SHP77 treated with DMSO at 0.1 percent for 48 hours (cell line): Measurements from ENCODE around the gene SHC3.
"Not testable (repeated sequence)": the region's sequence is repeated elsewhere in the genome, so short reads cannot be mapped to it uniquely, and the experiment has no call there.

Source experiments
- DNase-seq: peaks from one replicate; lab custom pipeline; 2025; lab: John Stamatoyannopoulos, UW

Gene SHC3, protein sequence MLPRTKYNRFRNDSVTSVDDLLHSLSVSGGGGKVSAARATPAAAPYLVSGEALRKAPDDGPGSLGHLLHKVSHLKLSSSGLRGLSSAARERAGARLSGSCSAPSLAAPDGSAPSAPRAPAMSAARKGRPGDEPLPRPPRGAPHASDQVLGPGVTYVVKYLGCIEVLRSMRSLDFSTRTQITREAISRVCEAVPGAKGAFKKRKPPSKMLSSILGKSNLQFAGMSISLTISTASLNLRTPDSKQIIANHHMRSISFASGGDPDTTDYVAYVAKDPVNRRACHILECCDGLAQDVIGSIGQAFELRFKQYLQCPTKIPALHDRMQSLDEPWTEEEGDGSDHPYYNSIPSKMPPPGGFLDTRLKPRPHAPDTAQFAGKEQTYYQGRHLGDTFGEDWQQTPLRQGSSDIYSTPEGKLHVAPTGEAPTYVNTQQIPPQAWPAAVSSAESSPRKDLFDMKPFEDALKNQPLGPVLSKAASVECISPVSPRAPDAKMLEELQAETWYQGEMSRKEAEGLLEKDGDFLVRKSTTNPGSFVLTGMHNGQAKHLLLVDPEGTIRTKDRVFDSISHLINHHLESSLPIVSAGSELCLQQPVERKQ

DNA sequence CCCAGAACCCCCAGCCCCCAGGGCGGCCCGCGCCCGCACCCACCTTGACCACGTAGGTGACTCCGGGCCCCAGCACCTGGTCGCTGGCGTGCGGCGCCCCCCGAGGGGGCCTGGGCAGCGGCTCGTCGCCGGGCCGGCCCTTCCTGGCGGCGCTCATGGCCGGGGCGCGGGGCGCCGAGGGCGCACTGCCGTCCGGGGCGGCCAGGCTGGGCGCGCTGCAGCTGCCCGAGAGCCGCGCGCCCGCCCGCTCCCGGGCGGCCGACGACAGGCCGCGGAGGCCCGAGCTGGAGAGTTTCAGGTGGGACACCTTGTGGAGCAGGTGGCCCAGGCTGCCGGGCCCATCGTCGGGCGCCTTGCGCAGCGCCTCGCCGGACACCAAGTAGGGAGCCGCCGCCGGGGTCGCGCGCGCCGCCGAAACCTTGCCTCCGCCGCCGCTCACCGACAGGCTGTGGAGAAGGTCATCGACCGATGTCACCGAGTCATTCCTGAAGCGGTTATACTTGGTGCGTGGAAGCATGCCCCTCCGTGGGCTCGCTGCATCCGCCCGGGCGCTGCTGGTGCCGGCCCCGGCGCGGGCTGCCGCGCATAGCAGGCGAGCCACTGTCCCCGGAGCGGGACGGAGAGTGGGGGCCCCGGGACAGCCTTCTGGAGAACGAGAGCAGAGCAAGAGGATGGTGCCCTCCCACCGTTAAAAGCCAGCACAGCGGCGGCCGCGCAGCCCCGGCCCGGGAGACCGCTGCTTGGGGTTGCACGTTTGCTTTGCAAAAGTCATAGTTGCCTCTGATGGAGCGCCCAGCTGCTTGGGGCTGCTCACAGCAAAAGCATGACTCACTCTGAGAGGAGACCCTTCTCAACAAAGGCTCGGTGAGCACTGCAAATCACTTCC is at the start of gene SHC3:
Gene SHC3, minus strand, starts transcription at position 875 of the 886 bp plus-strand sequence. Its CDS starts 358 bp downstream, at position 517.
- peak; percentile 17 for DNase-seq

DNA sequence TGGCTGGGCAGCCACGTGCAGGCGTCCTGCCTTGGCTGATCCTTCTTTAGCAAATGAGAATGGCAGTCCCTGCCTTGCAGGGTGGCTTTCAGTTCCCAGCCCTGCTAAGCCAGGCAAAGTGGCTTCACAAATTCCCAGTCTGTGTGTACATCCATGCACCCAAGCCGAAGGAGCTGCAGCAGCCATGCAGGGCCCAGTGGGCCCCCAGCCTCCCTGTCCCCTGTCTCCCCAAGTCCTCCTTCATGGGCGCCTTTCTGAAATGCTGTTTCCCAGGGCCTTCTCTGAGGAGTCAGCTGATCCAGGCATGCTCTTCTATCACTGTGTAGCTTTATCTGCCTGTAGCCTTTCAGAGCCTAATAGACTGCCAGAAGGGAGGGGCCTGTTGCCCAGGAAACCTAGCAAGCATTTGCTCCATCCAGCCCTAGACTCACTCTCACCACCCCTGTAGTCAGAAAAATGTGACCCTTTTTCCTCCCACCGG is 47.4 kb upstream of the SHC3 start:
- no peak for DNase-seq

DNA sequence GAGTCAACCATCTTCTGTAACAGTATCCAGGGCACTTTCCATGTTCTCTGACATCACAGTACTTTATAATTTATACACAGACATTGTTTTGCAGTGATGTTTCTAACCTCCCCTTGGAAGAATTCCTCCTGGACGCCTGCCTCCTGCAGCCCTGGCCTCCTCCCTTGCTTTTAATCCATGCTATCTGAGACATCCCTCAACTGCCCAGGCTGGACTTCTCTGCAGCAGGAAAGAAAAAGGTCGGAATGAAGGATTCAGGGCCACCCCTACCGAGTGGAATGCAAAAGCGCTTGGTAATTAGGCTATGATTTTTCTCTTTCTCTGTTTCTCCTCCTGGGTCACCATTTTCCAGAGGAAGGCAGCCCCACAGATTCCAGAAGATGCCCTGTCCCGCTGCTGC is 47.0 kb upstream of the SHC3 start:
- no peak for DNase-seq

DNA sequence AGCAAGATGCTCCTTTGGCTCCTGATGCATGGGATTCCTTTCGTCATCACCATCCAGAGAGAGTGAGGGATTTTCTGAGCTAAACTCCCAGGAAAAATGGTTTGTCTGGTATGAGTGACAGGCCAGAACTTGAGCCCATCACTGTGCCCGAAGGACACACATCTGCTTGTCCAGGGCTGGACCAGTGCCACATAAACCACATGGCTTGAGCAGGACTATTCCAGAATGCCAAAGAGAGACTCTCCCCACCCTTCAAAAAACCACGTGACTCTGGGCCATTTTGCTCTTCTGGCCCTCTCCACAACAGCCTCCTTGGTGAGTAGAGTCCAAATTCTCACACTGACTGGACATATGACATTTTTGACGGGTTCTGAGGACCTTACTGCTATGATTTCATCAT is 46.4 kb upstream of the SHC3 start:
- DNase-seq, result no peak

DNA sequence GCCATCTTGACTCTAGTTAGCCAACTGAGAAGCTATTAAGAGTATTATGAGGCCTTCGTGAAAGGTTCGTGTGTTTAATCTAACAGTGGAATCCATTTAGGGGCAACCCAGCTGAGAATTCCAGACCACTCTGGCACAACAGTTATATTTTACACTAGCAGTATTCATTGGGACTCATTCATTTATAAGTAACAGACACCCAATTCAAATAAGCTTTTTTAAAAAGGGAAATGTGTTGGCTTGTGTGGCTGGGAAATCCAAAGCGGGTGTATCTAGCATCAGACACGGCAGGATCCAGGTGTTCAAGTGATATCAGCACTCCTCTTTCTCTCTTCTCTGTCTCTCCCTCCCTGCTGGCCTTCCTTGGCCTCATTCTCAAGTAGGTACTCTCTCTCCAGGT is 46.0 kb upstream of the SHC3 start:
- DNase-seq, result no peak

DNA sequence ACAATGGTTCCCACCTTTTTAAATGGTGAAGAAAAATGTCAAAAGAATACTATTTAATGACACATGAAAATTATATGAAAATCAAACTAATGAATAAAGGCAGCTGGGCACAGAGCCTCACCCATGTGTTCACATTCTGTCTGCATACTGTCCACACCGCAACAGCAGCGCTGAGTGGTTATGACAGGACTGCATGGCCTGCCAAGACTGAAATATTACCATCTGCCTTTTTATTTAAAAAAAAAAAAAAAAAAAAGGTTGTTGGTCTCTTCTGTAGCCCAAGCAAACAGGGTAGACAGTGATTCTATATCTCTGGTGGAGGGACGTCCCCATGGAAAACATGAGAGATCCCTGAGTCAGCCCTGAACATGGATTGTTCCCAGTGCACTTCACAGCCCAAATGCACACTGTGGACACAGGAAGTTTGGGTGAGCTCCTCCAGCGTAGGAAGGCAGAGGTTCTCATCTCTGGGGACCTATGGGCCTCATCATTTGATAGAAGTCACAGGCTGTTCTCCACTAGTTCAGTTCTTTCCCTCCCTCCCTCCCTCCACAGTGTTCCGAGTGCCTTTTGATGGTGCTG is 44.9 kb upstream of the SHC3 start:
- DNase-seq, result no peak

DNA sequence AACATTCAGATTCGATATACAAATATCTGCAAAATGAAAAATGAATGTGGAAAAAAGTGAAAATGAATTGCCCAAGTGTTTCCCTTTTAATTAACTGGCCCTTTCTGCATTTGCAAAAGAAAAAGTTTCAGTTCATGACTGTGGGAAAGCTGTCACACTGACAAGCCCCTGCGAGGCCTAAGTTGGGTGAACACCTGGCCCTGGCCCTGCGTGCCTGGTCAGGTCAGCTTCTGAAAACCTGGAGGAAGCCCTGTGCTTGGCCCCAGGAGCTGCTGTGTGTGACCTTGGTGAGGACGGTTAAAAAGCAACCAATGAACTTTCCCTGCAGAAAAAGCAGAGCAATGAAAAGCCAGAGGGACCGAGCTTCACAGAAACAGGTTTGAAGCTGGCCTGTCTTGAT is 41.0 kb upstream of the SHC3 start:
- no peak for DNase-seq

DNA sequence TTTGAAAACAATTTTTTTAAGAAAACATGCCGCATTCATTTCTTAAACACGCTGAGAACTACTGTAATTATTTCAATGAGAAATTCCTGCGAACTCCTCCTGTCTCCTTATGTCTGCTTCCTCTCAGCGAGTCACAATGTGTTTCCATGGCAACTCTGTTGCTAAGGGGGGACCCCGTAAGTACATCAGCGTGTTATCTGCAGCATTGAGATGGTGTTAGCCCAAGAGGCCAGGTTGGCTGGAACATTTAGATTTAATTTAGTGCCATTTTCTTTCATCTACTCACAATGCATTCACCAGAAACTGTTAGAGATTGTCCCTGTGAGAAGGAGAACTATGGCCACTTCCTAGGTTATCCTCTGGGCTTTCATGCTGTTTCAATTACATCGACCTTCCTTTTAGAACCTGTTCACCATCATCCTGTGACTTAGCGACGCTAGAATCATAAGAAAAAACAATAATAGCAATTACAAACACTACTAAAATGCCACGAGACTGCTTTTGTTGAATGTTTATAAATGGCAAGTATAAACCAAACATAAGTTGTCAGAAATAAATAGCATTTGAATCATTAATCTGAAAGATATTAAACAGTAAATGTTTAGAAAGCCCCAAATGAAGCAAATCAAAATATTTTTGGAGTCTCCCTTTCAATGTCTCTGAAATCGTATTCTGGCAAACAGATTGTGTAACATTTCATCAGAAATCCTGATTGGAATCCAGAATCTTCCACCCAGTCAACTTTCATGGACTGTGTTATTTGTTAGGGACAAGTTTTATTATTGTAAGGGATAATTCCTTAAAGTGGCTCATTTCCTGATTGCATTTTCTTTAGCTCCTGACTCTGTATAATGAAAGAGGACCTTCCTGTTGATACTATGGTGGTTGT is 39.7 kb upstream of the SHC3 start:
- no peak for DNase-seq

DNA sequence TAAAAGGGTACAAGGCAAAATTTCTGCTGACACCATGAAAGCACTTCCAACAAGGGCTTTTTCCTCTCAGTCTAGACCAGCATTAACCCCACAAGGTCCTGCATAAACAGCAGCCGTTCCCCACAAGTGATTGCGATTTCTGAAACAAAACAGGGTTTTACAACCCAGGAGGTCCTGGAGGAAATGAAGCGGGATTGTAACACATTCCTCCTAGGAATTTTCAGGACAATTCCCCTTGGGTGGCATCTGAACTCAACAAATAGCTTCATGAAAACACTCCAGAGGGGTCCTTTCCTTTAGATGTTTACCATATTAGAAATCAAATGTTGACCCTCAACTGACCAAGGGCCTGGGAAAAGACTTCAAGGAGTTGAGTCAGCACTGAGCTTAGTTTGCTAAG is 36.7 kb upstream of the SHC3 start:
- no peak for DNase-seq

DNA sequence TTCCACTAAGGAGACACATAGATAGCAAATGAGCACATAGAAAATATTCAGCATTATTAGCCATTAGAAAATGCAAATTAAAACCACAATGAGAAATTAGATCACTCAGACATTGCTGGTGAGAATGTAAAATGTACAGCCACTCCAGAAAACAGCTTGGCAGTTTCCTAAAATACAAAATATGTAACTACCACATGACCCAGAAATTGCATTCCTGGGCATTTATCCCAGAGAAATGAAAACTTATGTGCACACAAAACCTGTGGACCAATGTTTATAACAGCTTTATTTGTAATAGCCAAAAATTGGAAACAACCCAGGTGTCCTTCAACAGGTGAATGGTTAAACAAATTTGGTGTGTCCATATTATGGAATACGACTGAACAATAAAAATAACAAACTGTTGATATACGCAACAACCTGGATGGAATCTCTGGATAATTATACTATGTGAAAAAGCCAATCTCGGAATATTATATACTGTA is 34.8 kb upstream of the SHC3 start:
- DNase-seq, result no peak

DNA sequence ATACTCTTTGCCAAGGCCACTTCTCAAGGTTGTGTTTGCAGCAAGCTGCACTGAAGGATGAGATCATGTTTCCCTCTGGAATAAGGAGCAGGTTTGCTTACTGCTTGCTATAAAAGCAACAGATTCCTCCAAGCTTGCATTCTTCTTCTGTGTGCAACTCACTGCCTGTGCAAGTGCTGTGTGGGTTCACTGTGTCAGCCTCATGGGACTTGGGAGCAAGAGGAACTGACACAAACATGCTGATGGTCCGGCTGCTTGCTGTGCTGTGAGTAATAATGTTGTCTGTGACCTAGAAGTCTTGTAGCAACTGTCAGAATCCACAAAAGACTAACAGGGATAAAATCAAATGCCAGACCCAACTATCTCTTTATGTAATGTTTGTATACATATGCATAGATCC is 33.6 kb upstream of the SHC3 start:
- no peak for DNase-seq

DNA sequence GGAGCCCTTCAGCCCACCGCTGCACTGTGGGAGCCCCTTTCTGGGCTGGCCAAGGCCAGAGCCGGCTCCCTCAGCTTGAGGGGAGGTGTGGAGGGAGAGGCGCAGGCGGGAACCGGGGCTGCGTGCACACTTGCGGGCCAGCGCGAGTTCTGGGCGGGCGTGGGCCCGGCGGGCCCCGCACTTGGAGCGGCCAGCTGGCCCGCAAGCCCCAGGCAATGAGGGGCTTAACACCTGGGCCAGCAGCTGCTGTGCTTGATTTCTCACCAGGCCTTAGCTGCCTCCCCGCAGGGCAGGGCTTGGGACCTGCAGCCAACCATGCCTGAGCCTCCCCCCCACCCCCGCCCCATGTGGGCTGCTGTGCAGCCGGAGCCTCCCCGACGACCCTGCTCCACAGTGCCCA is 30.7 kb upstream of the SHC3 start:
- not testable (repeated sequence) for DNase-seq

DNA sequence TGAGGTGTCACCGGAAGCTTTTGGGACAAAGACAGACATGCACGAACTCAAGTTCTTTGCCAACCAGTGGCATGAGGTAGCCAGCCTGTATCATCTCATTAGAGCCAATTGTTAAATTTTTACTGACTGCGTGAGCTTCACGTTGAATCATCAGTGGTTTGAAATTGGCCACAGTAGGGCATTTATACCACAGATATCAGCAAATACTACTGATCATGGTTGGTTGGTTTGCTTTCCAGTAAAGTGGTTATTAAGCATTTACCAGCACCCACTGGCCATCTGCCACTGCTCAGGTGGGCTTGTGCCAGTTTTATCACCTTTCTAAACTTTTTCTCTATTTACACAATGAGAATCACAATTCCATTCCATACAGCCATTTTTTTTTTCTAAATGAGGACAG is 28.4 kb upstream of the SHC3 start:
- DNase-seq, result no peak

DNA sequence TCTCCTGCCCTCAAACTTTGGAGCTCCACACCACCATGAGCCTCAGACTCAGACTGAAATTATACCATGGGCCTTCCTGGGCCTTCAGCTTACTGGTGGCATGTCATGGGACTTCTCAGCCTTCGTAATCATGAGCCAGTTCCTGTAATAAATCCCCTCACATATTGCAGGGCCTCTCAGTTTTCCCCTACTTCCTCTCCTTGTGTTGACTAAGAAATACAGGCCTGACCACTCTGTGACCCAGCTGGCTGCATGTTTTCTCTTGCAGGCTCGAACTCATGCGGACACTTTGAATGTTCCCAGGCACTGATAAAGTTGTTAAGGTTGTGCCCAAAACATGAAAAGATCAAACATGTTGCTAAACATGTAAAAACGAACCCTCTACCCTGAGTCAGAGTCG is 26.2 kb upstream of the SHC3 start:
- no peak for DNase-seq

DNA sequence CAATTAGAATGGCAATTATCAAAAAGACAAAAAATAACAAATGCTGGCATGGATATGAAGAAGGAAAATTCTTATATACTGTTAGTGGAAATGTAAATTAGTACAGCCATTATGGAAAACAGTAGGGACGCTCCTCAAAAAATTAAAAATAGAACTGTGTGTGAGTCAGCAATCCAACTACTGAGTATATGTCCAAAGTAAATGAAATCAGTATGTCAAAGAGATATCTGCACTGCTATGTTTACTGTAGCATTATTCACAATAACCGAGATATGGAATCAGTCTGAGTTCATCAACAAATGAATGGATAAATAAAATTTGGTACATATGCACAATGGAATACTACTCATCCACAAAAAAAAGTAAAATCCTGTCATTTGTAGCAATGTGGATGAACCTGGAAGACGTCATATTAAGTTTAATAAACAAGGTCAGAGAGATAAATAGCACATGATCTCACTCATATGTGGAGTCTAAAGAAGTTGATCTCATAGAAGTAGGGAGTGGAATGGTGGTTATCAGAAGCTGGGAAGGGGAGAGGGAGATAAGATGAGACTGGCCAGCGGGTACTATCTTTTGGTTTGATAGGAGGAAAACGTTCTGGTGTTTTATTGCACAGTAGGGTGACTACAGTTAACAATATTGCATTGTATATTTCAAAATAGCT is 16.6 kb upstream of the SHC3 start:
- no peak for DNase-seq

DNA sequence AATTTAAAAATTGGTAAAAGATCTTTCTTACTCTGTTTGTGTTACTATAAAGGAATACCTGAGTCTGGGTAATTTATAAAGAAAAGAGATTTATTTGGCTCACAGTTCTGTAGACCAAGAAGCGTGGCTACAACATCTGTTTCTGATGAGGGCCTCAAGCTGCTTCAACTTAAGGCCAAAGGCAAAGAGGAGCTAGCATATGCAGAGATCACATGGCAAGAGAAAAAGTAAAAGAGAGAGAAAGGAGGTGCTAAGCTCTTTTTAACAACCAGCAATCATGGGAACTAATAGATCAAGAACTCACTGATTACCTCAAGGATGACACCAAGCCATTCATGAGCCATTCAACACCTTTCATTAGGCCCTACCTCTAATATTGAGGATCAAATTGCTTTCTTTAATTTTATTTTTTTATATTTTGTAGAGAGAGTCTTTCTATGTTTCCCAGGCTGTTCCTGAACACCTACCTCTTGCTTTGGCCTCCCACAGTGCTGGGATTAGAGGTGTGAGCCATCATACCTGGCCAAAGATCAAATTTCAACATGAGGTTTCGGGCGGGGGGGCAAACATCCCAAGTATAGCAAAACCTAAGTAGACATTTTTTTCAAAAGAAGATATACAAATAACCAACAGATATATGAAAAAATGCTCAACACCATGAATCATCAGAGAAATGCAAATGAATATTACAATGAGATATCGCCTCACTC is 16.0 kb upstream of the SHC3 start:
- DNase-seq, result no peak

DNA sequence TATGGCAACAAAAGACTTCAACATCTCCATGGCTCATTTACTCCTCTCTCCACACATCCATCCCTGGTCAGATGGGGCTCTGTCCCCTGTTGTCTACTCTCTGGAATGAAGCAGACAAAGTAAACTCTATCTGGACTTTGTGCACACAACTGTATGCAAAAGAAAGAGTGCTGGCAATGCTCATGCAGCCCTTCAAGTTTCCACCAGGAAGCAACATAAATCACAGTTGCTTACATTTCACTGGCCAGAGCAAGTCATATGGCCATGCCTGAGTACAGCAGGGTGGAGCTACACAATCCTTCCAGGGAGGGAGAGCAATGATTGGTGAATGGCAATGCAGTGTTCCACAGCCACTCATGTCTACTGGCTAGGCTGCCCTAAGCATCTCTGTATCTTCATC is 12.4 kb upstream of the SHC3 start:
- no peak for DNase-seq

DNA sequence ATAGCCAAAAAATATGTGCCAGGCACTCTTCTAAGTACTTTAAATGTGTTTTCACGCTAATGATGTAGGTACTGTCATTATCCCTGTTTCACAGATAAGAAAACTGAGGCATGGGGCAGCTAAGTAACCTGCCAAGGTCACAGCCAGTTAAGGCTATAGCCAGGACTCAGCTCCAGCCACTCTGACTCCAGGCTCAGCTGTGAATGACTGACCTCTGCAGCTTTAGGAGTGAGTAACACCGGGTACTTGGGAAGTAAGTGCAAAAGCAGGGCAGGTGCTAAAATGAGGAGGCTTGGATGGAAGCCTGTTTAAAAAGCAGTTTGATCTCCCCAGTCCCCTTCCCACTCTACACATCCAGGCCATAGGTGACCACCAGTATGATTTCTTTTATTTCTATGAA is 10.6 kb upstream of the SHC3 start:
- no peak for DNase-seq

DNA sequence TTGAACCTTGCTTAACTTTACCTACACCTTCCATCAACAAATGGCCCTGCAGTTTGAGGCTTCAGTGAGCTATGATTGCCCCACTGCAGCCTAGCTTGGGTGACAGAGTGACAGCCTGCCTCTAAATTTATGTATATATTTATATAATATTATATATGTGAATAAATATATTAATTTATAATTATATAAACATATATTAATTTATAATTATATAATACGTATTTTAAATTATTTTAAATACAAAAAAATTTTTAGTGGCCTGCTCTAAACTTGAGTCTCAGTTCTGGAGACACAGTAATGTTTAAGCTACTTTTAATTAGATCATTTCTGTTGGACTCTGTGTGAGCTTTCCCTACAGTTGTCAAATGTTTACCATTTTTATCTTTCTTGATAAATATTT is 9.3 kb upstream of the SHC3 start:
- DNase-seq, result no peak

DNA sequence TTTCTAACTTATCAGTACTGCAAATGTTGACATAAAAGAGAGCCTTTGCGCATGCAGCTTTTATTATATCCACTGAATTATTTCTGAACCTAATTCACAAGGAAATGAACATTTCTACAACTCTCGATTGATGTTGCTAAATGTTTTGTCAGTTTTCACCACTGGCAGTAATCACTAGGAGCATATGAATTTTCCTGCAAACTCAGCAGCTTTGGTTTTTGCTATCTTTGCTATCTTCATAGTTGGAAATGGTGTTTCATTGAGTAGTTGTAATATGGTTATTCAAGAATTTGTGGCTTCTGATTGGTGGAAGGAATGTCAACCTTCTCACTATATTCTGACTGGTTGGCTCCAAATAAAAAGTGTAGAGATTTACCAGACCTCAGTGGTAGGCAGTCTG is 8.9 kb upstream of the SHC3 start:
- no peak for DNase-seq
